ENCODE results near the gene GSAP.
"Not testable (repeated sequence)": the region's sequence is repeated elsewhere in the genome, so short reads cannot be mapped to it uniquely, and the experiment has no call there.

The GSAP gene

GRCh38 chr7:77282897-77283296 lies 133.3 kb downstream of the GSAP start:
- no peak for DNase-seq (ENCODE audit: low read depth)

- no peak for DNase-seq (ENCODE audit: low read depth)
Observed at GRCh38 chr7:77281780-77282478, 134.2 kb downstream of the GSAP start.

DNA sequence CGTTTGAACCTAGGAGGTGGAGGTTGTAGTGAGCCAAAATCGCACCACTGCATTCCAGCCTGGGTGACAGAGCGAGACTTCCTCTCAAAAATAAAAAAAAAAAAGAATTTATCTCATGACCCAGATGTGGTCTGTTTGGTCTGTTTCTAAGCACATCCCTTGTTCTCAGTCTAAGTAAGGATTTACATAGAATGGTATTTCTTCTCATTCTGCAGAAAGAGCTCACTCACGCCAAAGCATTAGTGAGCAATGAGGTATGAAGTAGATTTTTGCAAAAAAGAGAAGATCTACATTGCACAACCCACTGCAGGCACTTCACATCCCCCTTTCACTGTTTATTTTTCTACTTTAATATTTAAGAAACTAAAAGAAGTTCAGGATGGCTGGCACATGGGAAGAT lies 140.0 kb downstream of the GSAP start:
- DNase-seq (ENCODE audit: low read depth), result no peak

DNA sequence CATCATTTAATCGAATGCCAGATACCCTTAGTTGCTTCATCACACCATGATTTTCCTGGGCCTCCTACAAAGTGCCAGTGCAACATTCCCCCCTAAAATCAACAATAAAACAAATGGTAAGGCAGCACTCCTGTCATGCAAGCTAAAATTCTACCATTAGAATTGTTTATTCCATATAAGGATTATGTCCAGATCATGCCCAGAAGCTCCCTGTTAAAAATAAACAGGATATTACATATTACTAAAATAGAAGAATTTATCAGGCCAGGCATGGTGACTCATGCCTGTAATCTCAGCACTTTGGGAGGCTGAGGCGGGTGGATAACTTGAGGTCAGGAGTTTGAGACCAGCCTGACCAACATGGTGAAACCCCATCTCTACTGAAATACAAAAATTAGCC lies 140.5 kb downstream of the GSAP start:
- DNase-seq (ENCODE audit: low read depth), result not testable (repeated sequence)

DNA sequence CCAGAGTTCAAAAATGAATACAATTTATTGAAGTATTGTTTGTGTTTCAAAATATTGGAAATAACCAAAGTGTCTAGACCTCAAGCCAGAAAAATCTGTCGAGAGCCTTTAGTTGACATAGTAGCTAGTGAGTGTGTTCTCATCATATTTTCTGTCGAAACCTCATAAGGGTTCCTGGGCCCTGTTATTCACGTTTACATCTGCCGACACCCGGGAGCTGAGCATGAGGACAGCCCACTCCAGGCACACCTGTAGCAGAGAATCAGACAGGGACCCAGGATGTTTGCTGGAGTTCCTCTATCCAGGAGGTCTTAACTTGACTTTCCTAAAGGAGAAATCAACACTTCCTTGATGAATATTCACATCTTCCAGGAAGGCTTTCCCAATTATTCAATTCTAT lies 144.4 kb downstream of the GSAP start:
- no peak for DNase-seq (ENCODE audit: low read depth)

- no peak for DNase-seq (ENCODE audit: low read depth)
Observed at GRCh38 chr7:77270094-77270480, 146.1 kb downstream of the GSAP start.

DNA sequence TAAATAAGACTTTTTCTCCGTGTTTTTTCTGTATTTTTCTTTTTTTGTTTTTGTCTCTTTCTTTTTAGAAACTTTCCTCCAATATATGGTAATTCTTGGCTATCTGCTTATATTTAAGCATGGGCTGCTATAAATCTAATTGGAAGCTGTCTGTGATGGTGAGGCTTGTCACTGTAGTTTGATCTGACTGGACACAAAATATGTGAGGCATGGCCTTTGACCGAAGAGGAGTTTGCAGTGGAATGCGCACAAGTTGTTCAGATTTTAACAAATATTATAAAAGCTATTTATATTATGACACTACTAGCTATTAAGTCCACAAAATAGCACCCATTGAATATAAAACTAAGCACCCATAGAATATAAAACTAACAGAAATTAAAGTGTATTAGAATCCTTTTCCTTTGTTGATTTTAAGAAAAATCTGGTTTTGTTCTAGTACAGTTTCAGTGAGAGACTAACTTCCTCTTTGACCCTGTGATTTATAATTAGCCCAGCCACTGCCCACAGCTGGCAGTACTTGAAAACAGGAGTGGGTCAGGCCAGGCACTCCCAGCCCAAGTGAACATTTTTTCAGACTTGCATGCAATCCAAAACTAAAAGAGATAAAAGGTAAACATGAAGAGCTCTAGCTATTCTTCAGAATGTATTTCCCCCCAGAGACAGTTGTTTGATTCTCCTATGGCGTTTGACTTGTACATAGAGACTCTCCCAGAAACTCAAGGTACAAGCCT lies 146.6 kb downstream of the GSAP start:
- no peak for DNase-seq (ENCODE audit: low read depth)

GRCh38 chr7:77266291-77266794 lies 149.8 kb downstream of the GSAP start:
- DNase-seq (ENCODE audit: low read depth), result no peak

- DNase-seq (ENCODE audit: low read depth), result no peak
Observed at GRCh38 chr7:77265666-77266065, 150.5 kb downstream of the GSAP start.

- no peak for DNase-seq (ENCODE audit: low read depth)
Observed at GRCh38 chr7:77262316-77262715, 153.8 kb downstream of the GSAP start.

Data from T follicular helper cell (primary cell).